Urothelium cell line (cell line): ENCODE data around the gene MYEOV.

Experiments
- DNase-seq: peaks from one replicate; pipeline ENCODE4 v3.0.0; 2011; ENCODE audit warnings: low spot score, mixed read lengths
- FAIRE-seq: peaks from 2 replicates; lab custom pipeline; 2011; peaks lifted over from hg19 to GRCh38; lab: Jason Lieb, UNC

MYEOV gene

GRCh38 chr11:69300120-69301060 lies 6.4 kb downstream of the MYEOV start:
- no peak for FAIRE-seq
- no peak for DNase-seq

DNA sequence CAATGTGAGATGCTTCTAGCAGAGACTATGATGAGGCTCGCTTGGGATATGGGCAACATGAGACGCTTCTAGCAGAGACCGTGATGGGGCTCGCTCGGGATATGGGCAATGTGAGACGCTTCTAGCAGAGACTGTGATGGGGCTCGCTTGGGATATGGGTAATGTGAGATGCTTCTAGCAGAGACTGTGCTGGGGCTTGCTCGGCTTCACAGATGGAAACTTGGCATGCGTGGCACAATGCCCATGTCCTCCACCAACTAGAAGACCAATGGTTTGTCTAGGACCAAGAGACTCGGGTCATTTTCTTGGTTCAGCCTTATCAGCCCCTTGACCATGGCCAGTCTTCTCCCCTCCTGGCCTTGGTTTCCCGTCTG lies 7.1 kb downstream of the MYEOV start:
- DNase-seq (no peak), FAIRE-seq (no peak)

- FAIRE-seq, result peak; percentile 42
- DNase-seq, result peak; percentile 95
Observed at GRCh38 chr11:69301455-69302401, 7.8 kb downstream of the MYEOV start.

- no peak for FAIRE-seq
- DNase-seq, result no peak
Observed at GRCh38 chr11:69302447-69303020, 8.6 kb downstream of the MYEOV start.

- FAIRE-seq, result no peak
- no peak for DNase-seq
Observed at GRCh38 chr11:69303427-69303826, 9.5 kb downstream of the MYEOV start.

DNA sequence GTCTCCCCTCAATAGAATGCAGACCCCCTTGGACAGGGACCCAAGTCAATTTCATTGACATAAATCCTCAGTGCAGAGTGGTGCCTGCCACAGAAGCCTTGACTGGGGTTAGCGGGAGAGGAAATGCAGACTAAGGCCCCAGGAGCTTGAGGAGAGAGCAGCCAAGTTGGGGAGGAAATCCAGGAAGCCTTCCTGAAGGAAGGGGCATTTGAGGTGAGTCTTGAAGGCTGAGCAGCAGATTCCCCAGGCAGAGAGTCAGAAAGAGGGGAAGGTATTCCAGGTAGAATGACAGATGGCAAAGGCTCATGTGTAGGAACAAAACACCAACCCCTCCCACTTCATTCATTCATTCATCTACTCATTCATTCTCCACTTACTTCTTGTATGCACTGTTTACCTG lies 10.3 kb downstream of the MYEOV start:
- no peak for FAIRE-seq
- no peak for DNase-seq

DNA sequence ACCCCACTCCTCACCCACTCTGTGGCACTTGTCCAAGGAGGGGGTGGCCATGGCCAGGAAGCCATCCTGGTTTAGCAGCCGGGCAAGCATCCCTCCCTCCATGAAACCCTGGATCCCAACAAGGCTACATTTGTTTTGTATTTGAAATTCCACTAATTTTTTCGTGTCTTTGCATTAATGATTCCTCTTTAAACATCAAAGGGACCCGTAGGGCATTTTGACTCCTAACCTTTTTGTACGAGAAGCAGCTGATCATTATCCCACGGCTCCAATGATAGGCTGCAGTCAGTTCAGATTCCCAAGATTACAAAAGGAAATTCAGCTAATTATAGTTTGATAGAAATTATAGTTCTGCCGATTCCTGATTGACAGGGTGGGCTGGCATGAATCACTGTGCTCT lies 10.7 kb downstream of the MYEOV start:
- FAIRE-seq, result no peak
- DNase-seq, result no peak

DNA sequence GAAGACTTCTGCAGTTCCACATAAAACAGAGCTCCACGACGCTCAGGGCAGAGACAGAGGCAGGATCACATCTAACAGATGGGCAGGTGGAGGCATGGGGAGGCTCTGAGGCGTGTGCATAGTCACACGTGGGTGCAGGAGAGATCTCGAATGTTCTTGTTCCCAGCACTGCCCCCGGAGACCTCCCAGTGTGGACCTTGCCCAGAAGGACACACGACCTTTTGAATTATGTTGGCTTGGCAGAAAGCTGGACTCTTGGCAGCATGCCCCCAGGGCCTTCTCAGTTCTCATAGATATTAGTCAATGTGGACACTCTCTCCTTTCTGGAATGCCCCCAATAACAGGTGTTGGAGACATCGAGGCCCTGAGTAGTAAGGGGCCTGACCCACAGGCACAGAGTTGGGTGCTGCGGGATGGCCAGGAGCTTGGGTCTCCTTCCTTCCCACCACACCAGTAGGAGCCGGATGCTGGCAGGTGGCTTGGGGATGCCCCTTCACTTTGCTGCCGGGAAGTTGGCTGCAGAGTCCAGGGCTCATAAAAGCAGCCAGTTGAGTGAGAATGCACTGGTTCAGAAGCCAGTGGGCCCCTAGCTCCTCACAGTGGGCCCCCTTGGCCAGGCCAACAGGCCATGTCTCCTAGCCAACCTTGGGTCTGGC lies 12.1 kb downstream of the MYEOV start:
- no peak for DNase-seq
- FAIRE-seq, result no peak

DNA sequence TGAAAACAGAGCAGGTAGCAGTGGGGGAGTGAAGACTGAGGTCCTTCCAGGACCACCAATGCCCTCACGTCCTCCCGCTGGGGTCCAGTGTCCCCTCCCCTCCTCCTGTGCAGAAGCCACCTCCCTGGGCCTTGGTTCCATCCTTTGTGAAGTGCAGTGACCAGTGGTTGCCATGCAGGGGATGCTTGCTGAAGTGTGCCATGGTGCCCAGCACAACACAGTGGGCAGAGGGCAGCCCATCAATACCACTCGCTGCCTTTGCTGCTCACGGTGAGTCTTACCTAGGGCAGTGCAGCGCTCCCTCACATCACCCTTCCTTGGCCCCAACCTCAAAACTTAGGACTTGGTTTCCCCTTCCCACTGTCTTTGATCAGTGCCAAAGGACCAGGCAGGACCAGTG lies 12.9 kb downstream of the MYEOV start:
- DNase-seq (no peak), FAIRE-seq (peak; percentile 30)

GRCh38 chr11:69307421-69307820 lies 13.5 kb downstream of the MYEOV start:
- DNase-seq (no peak), FAIRE-seq (no peak)

DNA sequence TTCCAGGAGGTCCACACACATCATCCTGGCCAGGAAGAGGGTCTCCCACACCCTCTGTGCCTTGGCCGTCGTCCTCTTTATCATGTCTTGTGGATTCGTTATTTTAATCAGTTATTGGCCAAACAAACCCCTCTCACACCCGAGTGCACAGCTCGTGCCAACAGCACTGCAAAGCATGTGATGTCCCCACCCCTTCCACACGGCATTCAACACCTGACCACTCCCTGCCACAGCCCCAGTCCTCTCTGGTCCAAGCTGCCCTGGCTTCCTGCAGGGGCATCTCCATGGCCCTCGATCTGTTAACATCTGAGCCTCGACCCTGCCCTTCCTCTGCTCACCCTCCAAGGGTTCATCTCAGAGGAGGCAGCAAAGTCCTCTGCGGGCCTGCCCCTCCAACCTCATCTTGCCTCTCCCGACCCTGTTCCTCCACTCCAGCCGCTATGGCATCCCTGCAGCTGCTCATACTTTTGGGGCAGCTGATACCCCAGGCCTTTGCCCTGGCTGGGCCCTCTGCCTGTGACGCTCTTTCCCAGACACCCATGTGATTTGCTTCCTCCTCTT lies 14.0 kb downstream of the MYEOV start:
- DNase-seq (no peak), FAIRE-seq (peak; percentile 42)

DNA sequence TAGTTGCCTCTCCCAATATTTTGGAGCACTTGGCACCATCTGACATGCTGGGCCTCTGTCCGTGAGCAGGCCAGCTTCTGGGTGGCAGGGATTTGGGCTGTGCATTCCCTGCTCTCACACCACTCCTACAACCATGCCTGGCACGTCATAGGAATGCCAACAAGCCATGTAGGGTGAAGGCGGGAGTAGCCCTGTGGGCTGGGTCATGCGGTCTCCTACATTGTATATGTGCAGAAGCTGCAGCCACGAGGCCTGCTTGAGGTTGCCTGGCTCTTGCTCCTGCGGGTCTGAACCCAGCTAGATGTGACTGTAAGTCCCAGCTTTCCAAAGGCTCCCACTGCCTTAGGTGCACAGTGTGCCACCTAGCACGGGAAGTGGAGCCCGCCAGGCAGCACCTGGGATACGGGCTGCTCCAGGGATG lies 14.5 kb downstream of the MYEOV start:
- DNase-seq, result no peak

DNA sequence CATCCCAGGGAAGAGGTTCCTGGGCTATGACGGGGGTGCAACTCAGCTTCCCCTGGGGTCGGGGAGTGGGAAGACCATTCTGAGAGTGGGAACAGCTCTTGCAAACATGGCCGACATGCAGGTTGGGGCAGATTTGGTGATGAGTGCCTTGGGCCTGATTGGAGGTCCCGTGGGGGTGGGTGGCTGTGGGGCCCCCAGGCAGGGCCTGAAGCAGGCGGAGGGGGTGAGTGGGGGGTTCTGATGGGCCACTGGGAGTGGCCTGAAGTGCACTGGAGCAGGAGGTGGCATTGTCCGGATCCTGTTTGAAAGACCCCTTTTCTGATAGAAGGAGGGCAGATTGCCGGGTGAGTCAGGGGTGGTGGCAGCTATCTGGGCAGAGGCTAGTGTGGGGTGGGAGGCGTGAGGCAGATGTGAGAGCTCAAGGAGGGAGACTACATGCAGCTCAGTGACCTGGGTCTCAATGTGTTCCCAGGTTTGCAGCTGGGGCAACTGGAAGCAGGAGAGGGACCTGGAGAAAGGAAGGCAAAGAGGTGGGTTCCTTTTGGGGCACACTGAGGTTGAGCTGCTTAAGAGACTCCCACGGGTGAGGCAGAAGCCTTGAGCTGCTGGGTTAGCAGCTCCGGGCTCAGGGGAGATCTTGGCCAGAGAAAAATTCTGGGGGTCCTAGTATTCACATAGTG lies 15.1 kb downstream of the MYEOV start:
- FAIRE-seq (no peak), DNase-seq (no peak)

More for the DNA sequence above, 14.5 kb downstream of the MYEOV start:
- FAIRE-seq, result no peak

DNA sequence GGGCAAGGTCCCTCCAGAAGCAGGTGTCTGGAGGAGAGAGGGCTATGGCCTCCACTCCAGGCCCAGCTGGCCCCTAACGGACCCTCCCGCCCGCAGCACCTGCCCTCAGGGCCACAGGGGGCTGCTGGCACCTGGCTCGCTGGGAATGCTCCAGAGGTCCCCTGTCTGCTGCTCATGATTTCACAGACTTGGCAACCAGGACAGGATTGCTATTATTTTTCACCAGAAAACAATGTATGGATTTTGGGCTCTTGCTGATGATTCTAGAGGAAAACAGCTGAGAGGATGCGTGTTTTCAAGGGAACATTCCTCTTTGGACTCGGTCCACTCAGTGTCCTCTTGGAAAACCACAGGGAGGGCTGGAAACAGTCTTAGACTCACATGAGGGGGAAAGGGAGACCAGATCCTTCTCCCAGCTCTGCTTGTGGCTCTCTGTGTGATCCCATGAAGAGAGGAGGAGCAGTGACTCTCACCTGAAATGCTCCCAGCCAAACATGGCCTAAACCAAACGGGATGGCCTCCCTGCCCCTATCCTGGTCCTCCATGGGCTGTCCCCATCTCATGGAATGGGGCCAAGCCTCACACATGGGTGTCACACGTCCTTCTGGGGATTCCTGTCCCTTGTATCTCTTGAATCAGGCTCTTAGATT lies 15.8 kb downstream of the MYEOV start:
- FAIRE-seq, result no peak
- DNase-seq, result no peak

DNA sequence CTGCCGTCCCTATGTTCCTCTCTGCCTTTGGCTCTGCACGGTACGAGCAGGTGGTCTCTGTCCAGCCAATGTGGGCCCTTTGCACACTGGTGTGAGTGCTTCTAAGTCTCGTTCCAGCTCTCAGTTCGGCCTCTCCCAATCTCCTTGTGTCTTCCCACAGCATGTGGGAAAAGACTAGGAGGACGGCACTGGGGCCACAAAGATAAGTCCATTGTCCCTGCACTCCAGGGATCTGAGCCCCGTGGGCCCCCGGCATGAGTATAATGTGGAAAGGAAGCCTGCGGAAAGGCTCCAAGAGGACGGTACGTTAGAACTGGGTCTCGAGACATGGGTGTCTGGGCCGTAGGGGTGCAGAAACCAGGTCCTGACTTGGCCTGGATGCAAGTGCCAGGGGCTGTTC lies 16.4 kb downstream of the MYEOV start:
- no peak for FAIRE-seq

GRCh38 chr11:69310934-69311766 lies 17.2 kb downstream of the MYEOV start:
- DNase-seq (no peak), FAIRE-seq (no peak)

More for the DNA sequence above, 16.4 kb downstream of the MYEOV start:
- no peak for DNase-seq

GRCh38 chr11:69311767-69312385 lies 17.9 kb downstream of the MYEOV start:
- DNase-seq, result no peak

More at GRCh38 chr11:69311767-69312385, 17.9 kb downstream of the MYEOV start:
- FAIRE-seq, result no peak
